Neural progenitor cell (in vitro differentiated cells): ENCODE measurements around the gene NXNL2. TPM values are rescaled to one million over a fixed set of nuclear protein-coding genes. Genes with fewer than 3 reads are reported as not detected.
A peak's percentile ranks its signal among the peaks of the same experiment; 100 is the strongest.

ENCODE experiments used
- DNase-seq: peaks from one replicate; pipeline ENCODE4 v3.0.0-alpha.2; 2016; ENCODE audit warnings: low spot score
- H2AFZ ChIP-seq: fragments of 200-600 bp; sonication (generic); replicated peaks from 2 replicates; pipeline ENCODE4 v1.6.1; 2016; ENCODE audit warnings: antibody characterized with exemption
- H3F3A ChIP-seq: fragments of 200-600 bp; sonication (generic); 2 replicates; pipeline ENCODE4 v1.6.1; 2016; ENCODE audit warnings: antibody characterized with exemption, low read depth
- H3K27ac ChIP-seq: fragments of 200-600 bp; sonication (generic); 2 replicates; pipeline ENCODE4 v1.5.1; 2016; ENCODE audit warnings: mild to moderate bottlenecking
- H3K27me3 ChIP-seq: fragments of 200-600 bp; sonication (generic); 2 replicates; pipeline ENCODE4 v1.6.1; 2016; ENCODE audit warnings: mild to moderate bottlenecking, moderate library complexity
- H3K36me3 ChIP-seq: fragments of 200-600 bp; sonication (generic); 2 replicates; pipeline ENCODE4 v1.5.1; 2016
- H3K4me1 ChIP-seq: fragments of 200-600 bp; sonication (generic); 2 replicates; pipeline ENCODE4 v1.6.1; 2016; ENCODE audit warnings: mixed run types
- H3K4me2 ChIP-seq: fragments of 200-600 bp; sonication (generic); 2 replicates; pipeline ENCODE4 v1.6.1; 2016
- H3K4me3 ChIP-seq: fragments of 200-600 bp; sonication (generic); 2 replicates; pipeline ENCODE4 v1.5.1; 2016
- H3K79me2 ChIP-seq: fragments of 200-600 bp; sonication (generic); 2 replicates; pipeline ENCODE4 v1.6.1; 2016; ENCODE audit warnings: low read depth
- H3K9ac ChIP-seq: fragments of 200-600 bp; sonication (generic); 2 replicates; pipeline ENCODE4 v1.6.1; 2016
- H3K9me3 ChIP-seq: fragments of 200-600 bp; sonication (generic); 2 replicates; pipeline ENCODE4 v1.5.1; 2016; ENCODE audit warnings: low read depth
- H4K20me1 ChIP-seq: fragments of 200-600 bp; sonication (generic); 2 replicates; pipeline ENCODE4 v1.6.1; 2016; ENCODE audit warnings: low read depth
- H3K27ac Mint-ChIP-seq: 3 replicates; pipeline ENCODE4 v1.8.0; 2021; ENCODE audit warnings: mixed read lengths
- H3K27me3 Mint-ChIP-seq: 2 replicates; pipeline ENCODE4 v1.8.0; 2022; ENCODE audit warnings: low read depth, mild to moderate bottlenecking, inconsistent platforms, moderate library complexity, mixed read lengths; ENCODE audit not compliant: insufficient read depth
- H3K36me3 Mint-ChIP-seq: 3 replicates; pipeline ENCODE4 v1.8.0; 2021; ENCODE audit warnings: mixed read lengths
- H3K4me1 Mint-ChIP-seq: 3 replicates; pipeline ENCODE4 v1.8.0; 2021; ENCODE audit warnings: mixed read lengths
- H3K4me3 Mint-ChIP-seq: 3 replicates; pipeline ENCODE4 v1.8.0; 2021; ENCODE audit warnings: mild to moderate bottlenecking, moderate library complexity, mixed read lengths
- H3K9me3 Mint-ChIP-seq: 3 replicates; pipeline ENCODE4 v1.8.0; 2020; ENCODE audit warnings: mixed read lengths
- CTCF ChIP-seq: fragments of 200-600 bp; sonication (generic); IDR thresholded peaks from 2 replicates; pipeline ENCODE4 v1.5.1; 2017; ENCODE audit warnings: antibody characterized with exemption, mild to moderate bottlenecking
- EZH2 ChIP-seq: fragments of 200-600 bp; sonication (generic); IDR thresholded peaks from 2 replicates; pipeline ENCODE4 v1.6.1; 2017; ENCODE audit warnings: antibody characterized with exemption, mild to moderate bottlenecking, moderate library complexity
- EZH2phosphoT487 ChIP-seq: fragments of 200-600 bp; sonication (generic); IDR thresholded peaks from 2 replicates; pipeline ENCODE4 v1.6.1; 2017; ENCODE audit warnings: antibody characterized with exemption
- total RNA-seq: library from RNA; depleted of rRNA; stranded (reverse); fragments of >200 nt; gene quantifications from 2 replicates; pipeline ENCODE4 v1.2.3, GENCODE V29; 2015; ENCODE audit warnings: low replicate concordance

The NXNL2 gene
- 0.32 and 0.74 TPM in 2 replicates for total RNA-seq

- Mint-ChIP-seq H3K27ac (no peak within 1 kb of the TSS), H3K27me3 (peaks cover 36% of the 10 kb centered on the region), H3K9me3 (peaks cover 5% of the 10 kb centered on the region), H3K36me3 (peaks cover 2% of the 10 kb centered on the region), H3K4me1 (peaks cover 47% of the 10 kb centered on the region), H3K4me3 (peak within 1 kb of the TSS; percentile 81)
- no peaks in the 10 kb centered on the region for H3K79me2 ChIP-seq
- H3K4me3 ChIP-seq: peak within 1 kb of the TSS; percentile 55
- no peak within 1 kb of the TSS for H3K9ac ChIP-seq
- TF ChIP-seq EZH2phosphoT487: no peak
- no peak for TF ChIP-seq CTCF
- no peak for TF ChIP-seq EZH2
- H3K4me2 ChIP-seq: peak within 1 kb of the TSS; percentile 90
- no peak within 1 kb of the TSS for H3K27ac ChIP-seq
- H3K36me3 ChIP-seq: no peaks in the 10 kb centered on the region
- no peaks in the 10 kb centered on the region for H4K20me1 ChIP-seq
- peaks cover 10% of the 10 kb centered on the region for H3K4me1 ChIP-seq
- peaks cover 80% of the 10 kb centered on the region for H3K27me3 ChIP-seq
- peak; percentile 87 for DNase-seq
- peaks cover 25% of the 10 kb centered on the region for H3F3A ChIP-seq
- no peaks in the 10 kb centered on the region for H3K9me3 ChIP-seq
- peak within 1 kb of the TSS; percentile 90 for H2AFZ ChIP-seq
Observed at GRCh38 chr9:88534456-88535225, at the start of gene NXNL2. Gene NXNL2 (plus strand): TSS chr9:88535178. CDS start chr9:88535435, 257 bp downstream.

GRCh38 chr9:88488166-88488565, 46.8 kb upstream of the NXNL2 start:
- Histone ChIP-seq H3K4me2 (no peak overlapping the region), H3K79me2 (no peaks in the 10 kb centered on the region), H3K27me3 (no peaks in the 10 kb centered on the region), H3F3A (no peaks in the 10 kb centered on the region), H4K20me1 (no peaks in the 10 kb centered on the region), H3K4me3 (no peak overlapping the region), H3K36me3 (no peaks in the 10 kb centered on the region), H2AFZ (no peak overlapping the region), H3K4me1 (no peaks in the 10 kb centered on the region), H3K9me3 (no peaks in the 10 kb centered on the region), H3K9ac (no peak overlapping the region), H3K27ac (no peak overlapping the region)
- no peak for DNase-seq
- H3K9me3 Mint-ChIP-seq: no peaks in the 10 kb centered on the region
- no peaks in the 10 kb centered on the region for H3K4me1 Mint-ChIP-seq
- H3K27ac Mint-ChIP-seq: no peak overlapping the region
- peaks cover 14% of the 10 kb centered on the region for H3K36me3 Mint-ChIP-seq
- TF ChIP-seq EZH2phosphoT487 (no peak), CTCF (no peak), EZH2 (no peak)
- no peak overlapping the region for H3K4me3 Mint-ChIP-seq
- H3K27me3 Mint-ChIP-seq: peaks cover 5% of the 10 kb centered on the region

GRCh38 chr9:88494983-88495721, 39.8 kb upstream of the NXNL2 start:
- Mint-ChIP-seq H3K27me3 (peaks cover 8% of the 10 kb centered on the region), H3K27ac (peak overlapping the region; percentile 75), H3K4me1 (peaks cover 13% of the 10 kb centered on the region), H3K9me3 (no peaks in the 10 kb centered on the region), H3K4me3 (no peak overlapping the region), H3K36me3 (no peaks in the 10 kb centered on the region)
- Histone ChIP-seq H3K4me2 (no peak overlapping the region), H3K9me3 (no peaks in the 10 kb centered on the region), H3K27me3 (no peaks in the 10 kb centered on the region), H3K27ac (no peak overlapping the region), H3K4me3 (no peak overlapping the region), H3K9ac (no peak overlapping the region), H3K79me2 (no peaks in the 10 kb centered on the region), H3F3A (no peaks in the 10 kb centered on the region), H4K20me1 (no peaks in the 10 kb centered on the region), H3K4me1 (no peaks in the 10 kb centered on the region), H3K36me3 (no peaks in the 10 kb centered on the region), H2AFZ (no peak overlapping the region)
- TF ChIP-seq CTCF: no peak
- TF ChIP-seq EZH2phosphoT487: no peak
- no peak for TF ChIP-seq EZH2
- DNase-seq: no peak
